Measurements from ENCODE around the gene RFLNA.

RFLNA gene

GRCh38 chr12:124303579-124304313, 8.9 kb downstream of the RFLNA start:
- no peak for DNase-seq (ENCODE audit: low read depth in 2 of 2)

GRCh38 chr12:124304314-124304790, 9.5 kb downstream of the RFLNA start:
- no peak for DNase-seq (ENCODE audit: low read depth in 2 of 2)

GRCh38 chr12:124305136-124305535, 10.2 kb downstream of the RFLNA start:
- no peak for DNase-seq (ENCODE audit: low read depth in 2 of 2)

- no peak for DNase-seq (ENCODE audit: low read depth in 2 of 2)
Observed at GRCh38 chr12:124305776-124306685, 11.1 kb downstream of the RFLNA start.

GRCh38 chr12:124306686-124307555, 12.0 kb downstream of the RFLNA start:
- no peak for DNase-seq (ENCODE audit: low read depth in 2 of 2)

GRCh38 chr12:124307556-124307825, 12.6 kb downstream of the RFLNA start:
- no peak for DNase-seq (ENCODE audit: low read depth in 2 of 2)

GRCh38 chr12:124308741-124309140, 13.8 kb downstream of the RFLNA start:
- DNase-seq (ENCODE audit: low read depth in 2 of 2) = no peak

GRCh38 chr12:124309231-124309630, 14.3 kb downstream of the RFLNA start:
- DNase-seq (ENCODE audit: low read depth in 2 of 2) = no peak

GRCh38 chr12:124309744-124310143, 14.9 kb downstream of the RFLNA start:
- DNase-seq (ENCODE audit: low read depth in 2 of 2) = no peak

GRCh38 chr12:124310178-124310577, 15.3 kb downstream of the RFLNA start:
- DNase-seq (ENCODE audit: low read depth in 2 of 2) = no peak

- DNase-seq (ENCODE audit: low read depth in 2 of 2) = no peak
Observed at GRCh38 chr12:124310785-124311184, 15.9 kb downstream of the RFLNA start.

- DNase-seq (ENCODE audit: low read depth in 2 of 2) = no peak
Observed at GRCh38 chr12:124311292-124312109, 16.6 kb downstream of the RFLNA start.

GRCh38 chr12:124312601-124313000, 17.7 kb downstream of the RFLNA start:
- no peak for DNase-seq (ENCODE audit: low read depth in 2 of 2)

- DNase-seq (ENCODE audit: low read depth in 2 of 2) = no peak
Observed at GRCh38 chr12:124314207-124314606, 19.3 kb downstream of the RFLNA start.

- DNase-seq (ENCODE audit: low read depth in 2 of 2) = no peak
Observed at GRCh38 chr12:124314766-124315165, 19.9 kb downstream of the RFLNA start.

- no peak for DNase-seq (ENCODE audit: low read depth in 2 of 2)
Observed at GRCh38 chr12:124315372-124316044, 20.6 kb downstream of the RFLNA start.

GRCh38 chr12:124316257-124316900, 21.5 kb downstream of the RFLNA start:
- DNase-seq (ENCODE audit: low read depth in 2 of 2) = no peak

- DNase-seq (ENCODE audit: low read depth in 2 of 2) = no peak
Observed at GRCh38 chr12:124317400-124317799, 22.5 kb downstream of the RFLNA start.

GRCh38 chr12:124318278-124319020, 23.6 kb downstream of the RFLNA start:
- DNase-seq (ENCODE audit: low read depth in 2 of 2) = no peak
